HG03442 (cell line): ENCODE data around the gene ASZ1.
"Not testable (repeated sequence)": the region's sequence is repeated elsewhere in the genome, so short reads cannot be mapped to it uniquely, and the experiment has no call there.

ENCODE experiments used
- ATAC-seq: cut with Tn5 transposase; IDR thresholded peaks from one replicate; pipeline ENCODE4 v1.9.1; 2021; ENCODE audit warnings: mild to moderate bottlenecking, moderate library complexity; ENCODE audit not compliant: unreplicated experiment

Gene ASZ1

GRCh38 chr7:117427258-117427701 is at the start of gene ASZ1:
ASZ1 (minus strand) TSS chr7:117427493; CDS start chr7:117427460, 33 bp downstream.
- no peak for ATAC-seq

DNA sequence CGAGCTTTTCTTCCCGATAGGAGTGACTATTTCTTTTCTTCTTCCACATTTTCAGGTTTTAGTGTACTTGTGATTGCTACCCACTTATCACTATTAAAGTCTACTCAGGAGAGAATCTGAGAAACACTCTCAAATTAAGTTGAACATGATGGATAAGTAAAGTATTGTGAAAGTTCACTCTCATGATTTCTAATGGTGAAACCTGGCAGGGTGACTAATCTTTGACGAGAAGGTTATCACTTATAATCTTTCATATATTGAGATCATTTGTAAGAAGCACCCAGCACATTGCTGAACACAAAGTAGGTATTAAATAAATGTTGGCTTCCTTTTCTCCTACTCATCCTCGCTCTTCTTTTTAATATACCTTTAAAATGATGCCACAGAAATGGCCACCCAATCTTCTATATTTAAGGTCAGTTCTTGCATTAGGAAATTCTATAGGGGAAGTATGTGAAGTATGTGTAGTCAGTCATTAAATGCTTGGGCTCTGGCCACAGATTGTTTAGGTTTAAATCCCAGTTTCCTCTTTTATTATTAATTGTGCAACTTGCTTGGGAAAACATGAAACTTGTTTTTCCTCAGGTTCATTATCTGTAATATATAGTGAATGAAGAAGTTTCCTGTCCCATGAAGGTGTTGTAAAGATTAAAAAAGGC is 49.4 kb upstream of the ASZ1 start:
- no peak for ATAC-seq

DNA sequence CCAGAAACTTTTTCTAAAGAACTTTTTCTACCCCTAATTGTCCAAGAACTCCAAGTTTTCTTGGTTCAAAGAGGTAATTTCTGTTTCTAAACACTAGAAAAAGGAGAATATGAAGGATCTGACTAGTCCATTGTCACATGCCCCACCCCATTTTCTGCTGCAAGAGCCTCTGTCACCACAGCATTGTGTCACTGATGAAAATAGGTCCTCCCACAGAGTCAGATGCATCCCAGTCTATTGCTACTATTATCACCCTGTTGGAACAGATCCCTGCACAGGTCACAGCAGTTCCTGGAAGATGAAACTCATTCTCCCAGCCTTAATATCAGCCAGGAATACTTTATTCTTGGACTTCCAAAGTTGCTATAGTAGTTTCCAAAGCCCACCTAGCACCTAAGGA is 45.0 kb upstream of the ASZ1 start:
- peak; percentile 52 for ATAC-seq

DNA sequence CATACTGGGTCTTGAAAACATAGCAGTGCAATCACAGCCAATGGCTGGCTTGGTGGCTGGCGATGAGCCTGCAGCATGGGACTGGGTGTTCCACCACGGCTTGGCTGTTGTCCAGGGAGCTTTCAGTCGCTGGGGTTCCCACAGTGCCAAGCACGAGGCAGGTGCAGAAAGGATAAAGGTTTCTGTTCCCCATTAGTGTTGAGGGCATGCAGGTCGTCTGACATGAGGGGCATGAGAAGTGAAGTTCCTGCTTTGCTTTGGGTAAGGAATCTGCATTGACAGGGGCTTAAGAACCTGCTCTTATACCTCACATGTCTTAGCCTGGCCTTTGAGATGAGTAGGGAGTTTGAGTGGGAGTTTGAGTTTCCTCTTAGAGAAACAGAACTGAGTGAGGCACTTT is 43.5 kb upstream of the ASZ1 start:
- ATAC-seq = peak; percentile 73

GRCh38 chr7:117468174-117468573 is 40.9 kb upstream of the ASZ1 start:
- ATAC-seq = no peak

GRCh38 chr7:117460815-117461214 is 33.5 kb upstream of the ASZ1 start:
- ATAC-seq = not testable (repeated sequence)

- ATAC-seq = no peak
Observed at GRCh38 chr7:117459735-117460134, 32.4 kb upstream of the ASZ1 start.

DNA sequence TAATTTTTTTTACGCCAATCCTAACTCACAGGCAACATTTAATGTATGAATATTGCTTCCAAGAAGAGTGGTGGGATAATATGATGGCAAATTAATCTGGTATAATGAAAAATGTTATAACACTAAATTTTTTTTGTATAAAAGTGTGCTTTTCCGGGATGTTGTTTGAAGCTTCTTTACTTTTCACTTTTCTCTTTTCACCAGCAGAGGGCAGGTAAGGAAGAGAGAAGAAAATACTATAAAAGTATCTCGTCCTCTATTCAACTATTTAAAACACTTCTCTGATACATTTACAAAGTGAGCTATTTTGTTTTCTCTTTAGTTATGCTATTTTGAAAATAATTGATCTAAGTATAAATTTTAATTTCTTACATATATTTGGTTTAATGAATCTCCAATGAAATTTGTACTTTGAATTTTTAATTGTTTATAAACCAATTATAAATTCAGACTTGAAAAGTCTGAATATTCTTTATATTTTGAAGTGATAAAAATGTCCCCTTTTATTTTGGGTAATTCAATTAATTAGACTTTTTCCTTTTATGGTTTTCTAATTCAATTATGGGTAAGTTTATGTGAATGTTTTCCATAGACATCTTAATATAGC is 31.8 kb upstream of the ASZ1 start:
- no peak for ATAC-seq

GRCh38 chr7:117448655-117449054 is 21.4 kb upstream of the ASZ1 start:
- ATAC-seq = no peak

GRCh38 chr7:117446220-117446815 is 19.0 kb upstream of the ASZ1 start:
- no peak for ATAC-seq

GRCh38 chr7:117445206-117445605 is 17.9 kb upstream of the ASZ1 start:
- no peak for ATAC-seq

DNA sequence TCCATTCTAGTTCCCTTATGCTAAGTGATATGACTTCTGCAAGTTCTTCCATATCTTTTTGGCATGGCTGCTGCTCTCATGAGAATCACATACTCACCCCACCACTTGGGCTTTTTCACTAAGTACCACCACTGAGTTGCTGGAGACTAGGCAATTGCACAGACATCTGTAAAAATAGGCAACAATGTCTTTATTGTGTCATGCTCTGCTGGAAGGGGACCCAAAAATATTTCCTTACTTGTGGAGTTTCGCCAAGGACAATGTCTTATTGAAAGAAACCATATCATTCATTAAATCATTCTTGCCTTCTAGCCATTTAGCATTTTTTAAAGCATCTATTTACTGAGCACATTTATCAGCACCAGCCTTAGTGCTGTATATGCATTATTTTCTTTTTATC is 17.4 kb upstream of the ASZ1 start:
- ATAC-seq = no peak

GRCh38 chr7:117435475-117436043 is 8.3 kb upstream of the ASZ1 start:
- ATAC-seq = peak; percentile 99

- ATAC-seq = peak; percentile 79
Observed at GRCh38 chr7:117424090-117424829, 3.0 kb downstream of the ASZ1 start.

GRCh38 chr7:117414591-117414990 is 12.7 kb downstream of the ASZ1 start:
- not testable (repeated sequence) for ATAC-seq

GRCh38 chr7:117412946-117413559 is 14.2 kb downstream of the ASZ1 start:
- no peak for ATAC-seq

DNA sequence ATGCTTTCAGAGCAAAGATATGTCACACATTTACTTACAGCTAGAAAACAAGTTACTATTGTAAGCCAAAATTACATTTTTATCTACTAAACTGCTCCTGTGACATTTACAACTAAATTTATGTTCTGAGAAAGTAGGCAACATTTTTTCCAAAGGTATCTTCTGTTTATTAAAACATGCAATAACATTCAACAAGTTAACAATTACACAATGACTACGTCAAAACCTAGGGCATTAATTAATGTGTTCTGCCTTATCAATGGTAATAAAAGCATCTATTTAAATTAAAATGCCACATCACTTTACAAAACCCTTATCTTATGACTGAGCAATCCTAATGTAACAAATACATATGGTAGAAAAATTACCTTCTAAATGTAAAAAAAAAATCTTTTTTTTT is 14.9 kb downstream of the ASZ1 start:
- ATAC-seq = no peak

- peak; percentile 63 for ATAC-seq
Observed at GRCh38 chr7:117411539-117411938, 15.8 kb downstream of the ASZ1 start.

- ATAC-seq = no peak
Observed at GRCh38 chr7:117408831-117409230, 18.5 kb downstream of the ASZ1 start.

DNA sequence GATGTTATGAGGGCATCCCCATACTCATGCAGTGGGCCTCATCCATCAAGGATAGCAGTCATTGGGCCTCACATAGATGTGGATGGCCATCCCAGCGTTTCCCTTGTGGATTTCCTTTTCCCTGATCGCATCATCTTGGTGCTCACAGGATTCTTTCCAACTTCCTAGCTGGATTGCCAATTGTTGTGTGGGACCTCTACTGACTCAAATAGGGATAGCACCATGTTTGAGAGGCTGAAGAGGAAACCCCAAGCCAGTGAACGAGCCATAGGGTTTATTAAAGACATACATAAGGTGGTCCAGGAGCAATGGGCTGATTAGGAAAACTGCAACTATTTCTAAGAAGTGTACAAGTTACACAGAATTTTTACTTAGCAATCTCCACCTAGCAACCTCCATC is 21.8 kb downstream of the ASZ1 start:
- no peak for ATAC-seq

DNA sequence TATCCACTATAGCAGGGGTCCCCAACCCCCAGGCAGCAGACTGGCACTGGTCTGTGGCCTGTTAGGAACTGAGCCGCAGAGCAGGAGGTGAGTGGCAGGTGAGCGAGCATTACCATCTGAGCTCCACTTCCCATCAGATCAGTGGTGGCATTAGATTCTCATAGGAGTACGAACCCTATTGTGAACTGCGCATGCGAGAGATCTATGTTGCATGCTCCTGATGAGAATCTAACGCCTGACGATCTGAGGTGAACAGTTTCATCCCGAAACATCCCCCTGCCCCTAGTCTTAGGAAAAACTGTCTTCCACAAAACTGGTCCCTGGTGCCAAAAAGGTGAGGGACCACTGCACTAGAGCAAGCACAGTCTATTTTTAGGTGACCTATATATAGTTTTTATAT is 23.6 kb downstream of the ASZ1 start:
- ATAC-seq = no peak
